Body of pancreas (tissue), 4 donors: Measurements from ENCODE around the gene ENTPD6. TPM values are rescaled to one million over a fixed set of nuclear protein-coding genes. Genes with fewer than 3 reads are reported as not detected.

Experiments used
- ATAC-seq: fragments of 150-250 bp; one replicate; pipeline ENCODE4 v1.9.1; 2016
- DNase-seq, 4 donors: peaks; one replicate each; pipeline ENCODE4 v3.0.0-alpha.2; 2019
- H3K27ac ChIP-seq, 4 donors: fragments of 200-600 bp; sonication (generic); 1 replicate in 3 of 4; 2 replicates in 1 of 4; pipeline versions ENCODE4 v1.5.1 to v1.6.1; 2016 to 2019; ENCODE audit warnings: mild to moderate bottlenecking in 1 of 4, mixed read lengths in 1 of 4, moderate library complexity in 1 of 4
- H3K27me3 ChIP-seq, 2 donors: fragments of 200-600 bp; sonication (generic); one replicate each; pipeline ENCODE4 v1.6.0; 2016; ENCODE audit warnings: mild to moderate bottlenecking in 1 of 2
- H3K36me3 ChIP-seq, 2 donors: fragments of 200-600 bp; sonication (generic); replicated peaks in 1 of 2; 2 replicates each; pipeline ENCODE4 v1.5.1; 2016; ENCODE audit warnings: low read depth in 2 of 2; ENCODE audit not compliant: insufficient read depth in 1 of 2
- H3K4me1 ChIP-seq: fragments of 200-600 bp; sonication (generic); one replicate; pipeline ENCODE4 v1.6.0; 2016
- H3K4me3 ChIP-seq, 2 donors: fragments of 200-600 bp; sonication (generic); 1 replicate in 1 of 2; 2 replicates in 1 of 2; pipeline ENCODE4 v1.5.1; 2016 to 2019
- H3K9me3 ChIP-seq, 3 donors: fragments of 200-600 bp; sonication (generic); 1 replicate in 2 of 3; 2 replicates in 1 of 3; pipeline ENCODE4 v1.5.1; 2016
- CTCF ChIP-seq, 7 experiments: fragments of 450-650 bp in 4 of 7; fragments of 200-600 bp in 3 of 7; sonication (generic) in 3 of 7; IDR thresholded peaks; one replicate each; pipeline ENCODE4 v1.5.1; 2016 to 2019; ENCODE audit warnings: antibody characterized with exemption in 7 of 7
- POLR2A ChIP-seq, 3 donors: fragments of 450-650 bp; IDR thresholded peaks; one replicate each; pipeline ENCODE4 v1.6.1; 2016; ENCODE audit warnings: antibody characterized with exemption in 3 of 3, mild to moderate bottlenecking in 2 of 3
- WGBS, 2 donors: methylation state at CpG; one replicate each; pipeline ENCODE4 v1.1.5; 2017; 5-methylcytosine and 5-hydroxymethylcytosine counted together
- intact Hi-C: fragments of 100-400 bp; cut with DNase I; formaldehyde crosslinking; loops from one replicate; pipeline ENCODE4 v1.15.1; 2023
- total RNA-seq, 2 donors: library from RNA; depleted of rRNA; stranded (reverse); fragments of >200 nt; gene quantifications; one replicate each; pipeline ENCODE4 v1.1.0, GENCODE V29; 2016

Gene ENTPD6
- total RNA-seq, 2 donors from 2014 or later, result 59.9 to 79.8 TPM

- TF ChIP-seq CTCF (IDR thresholded peaks at IDR 0.05) (no peak), POLR2A (IDR thresholded peaks at IDR 0.05) (no peak)
- H3K4me3 ChIP-seq, result peak overlapping the region; percentile 50 to 71
- H3K36me3 ChIP-seq, result no peaks in the 10 kb centered on the region
- no peaks in the 10 kb centered on the region for H3K27me3 ChIP-seq
- H3K9me3 ChIP-seq, result no peaks in the 10 kb centered on the region
- intact Hi-C loops, result no loop called here
- no peak for ATAC-seq
- 3 to 5% methylated on average over 6 of the region's 6 CpGs for WGBS, 2 donors
- peak overlapping the region in 3 of 4 donors; percentile 95 to 98 (median 96) for H3K27ac ChIP-seq
- H3K4me1 ChIP-seq, result peaks cover 42% of the 10 kb centered on the region
- no peak for DNase-seq
Measured at GRCh38 chr20:25248786-25249172, 53.3 kb downstream of the ENTPD6 start.

GRCh38 chr20:25249198-25249931 lies 53.9 kb downstream of the ENTPD6 start:
- no peak overlapping the region for H3K27ac ChIP-seq
- H3K4me3 ChIP-seq, result no peak overlapping the region
- no peaks in the 10 kb centered on the region for H3K9me3 ChIP-seq
- H3K4me1 ChIP-seq, result peaks cover 42% of the 10 kb centered on the region
- 58 to 59% methylated on average over 9 of the region's 9 CpGs for WGBS, 2 donors
- no peaks in the 10 kb centered on the region for H3K36me3 ChIP-seq
- DNase-seq (no peak), ATAC-seq (no peak)
- no peaks in the 10 kb centered on the region for H3K27me3 ChIP-seq
- intact Hi-C loops, result no loop called here
- TF ChIP-seq CTCF (IDR thresholded peaks at IDR 0.05) (no peak), POLR2A (IDR thresholded peaks at IDR 0.05) (no peak)

GRCh38 chr20:25250508-25250907 lies 55.0 kb downstream of the ENTPD6 start:
- Histone ChIP-seq H3K4me3 (no peak overlapping the region), H3K27me3 (no peaks in the 10 kb centered on the region), H3K36me3 (no peaks in the 10 kb centered on the region), H3K9me3 (no peaks in the 10 kb centered on the region), H3K27ac (no peak overlapping the region), H3K4me1 (peaks cover 48% of the 10 kb centered on the region)
- 88 to 92% methylated on average over 3 of the region's 3 CpGs for WGBS, 2 donors
- ATAC-seq (no peak), DNase-seq (no peak)
- intact Hi-C loops, result no loop called here
- no peak for TF ChIP-seq CTCF (IDR thresholded peaks at IDR 0.05)
- TF ChIP-seq POLR2A (IDR thresholded peaks at IDR 0.05), result no peak

GRCh38 chr20:25251019-25251418 lies 55.5 kb downstream of the ENTPD6 start:
- H3K27me3 ChIP-seq, result no peaks in the 10 kb centered on the region
- DNase-seq (no peak), ATAC-seq (no peak)
- intact Hi-C loops, result no loop called here
- peaks cover 53% of the 10 kb centered on the region for H3K4me1 ChIP-seq
- H3K27ac ChIP-seq, result no peak overlapping the region
- TF ChIP-seq CTCF (IDR thresholded peaks at IDR 0.05), result no peak
- TF ChIP-seq POLR2A (IDR thresholded peaks at IDR 0.05), result no peak
- WGBS, 2 donors, result 91 to 95% methylated on average over 9 of the region's 9 CpGs
- H3K4me3 ChIP-seq, result no peak overlapping the region
- no peaks in the 10 kb centered on the region for H3K36me3 ChIP-seq
- H3K9me3 ChIP-seq, result no peaks in the 10 kb centered on the region

- WGBS, 2 donors, result 89 to 91% methylated on average over 4 of the region's 4 CpGs
- Histone ChIP-seq H3K27ac (no peak overlapping the region), H3K4me3 (no peak overlapping the region), H3K27me3 (no peaks in the 10 kb centered on the region), H3K4me1 (peaks cover 49% of the 10 kb centered on the region), H3K9me3 (no peaks in the 10 kb centered on the region), H3K36me3 (no peaks in the 10 kb centered on the region)
- ATAC-seq, result no peak
- no peak for DNase-seq
- TF ChIP-seq POLR2A (IDR thresholded peaks at IDR 0.05) (no peak), CTCF (IDR thresholded peaks at IDR 0.05) (no peak)
- intact Hi-C loops, result no loop called here
Measured at GRCh38 chr20:25251558-25251957, 56.0 kb downstream of the ENTPD6 start.
